H9 (cell line): ENCODE results near the gene ADAMTS3. TPM values are rescaled to one million over a fixed set of nuclear protein-coding genes. Genes with fewer than 3 reads are reported as not detected.

Experiments
- DNase-seq: peaks from one replicate; pipeline ENCODE4 v3.0.0-alpha.2; 2017
- H2AFZ ChIP-seq: one replicate; pipeline ENCODE4 v1.6.1; 2013; ENCODE audit warnings: mild to moderate bottlenecking, low read length, control low read depth, moderate library complexity
- H2AK5ac ChIP-seq: 2 replicates; pipeline ENCODE4 v1.6.1; 2013; ENCODE audit warnings: low read length, control low read depth, mixed read lengths; ENCODE audit not compliant: insufficient read length
- H2BK120ac ChIP-seq: one replicate; pipeline ENCODE4 v1.6.1; 2013; ENCODE audit warnings: low read depth, mild to moderate bottlenecking, low read length, control low read depth, inconsistent platforms; ENCODE audit not compliant: poor library complexity, severe bottlenecking
- H2BK12ac ChIP-seq: 2 replicates; pipeline ENCODE4 v1.6.1; 2013; ENCODE audit warnings: low read length, control low read depth, mixed read lengths, low read depth; ENCODE audit not compliant: insufficient read length
- H2BK15ac ChIP-seq: 2 replicates; pipeline ENCODE4 v1.6.1; 2013; ENCODE audit warnings: low read depth, low read length, control low read depth
- H2BK20ac ChIP-seq: one replicate; pipeline ENCODE4 v1.6.1; 2013; ENCODE audit warnings: low read depth, mild to moderate bottlenecking, low read length, control low read depth, inconsistent platforms; ENCODE audit not compliant: poor library complexity, severe bottlenecking
- H2BK5ac ChIP-seq: 2 replicates; pipeline ENCODE4 v1.6.1; 2013; ENCODE audit warnings: low read length, control low read depth, mixed read lengths; ENCODE audit not compliant: insufficient read length
- H3K14ac ChIP-seq: 2 replicates; pipeline ENCODE4 v1.6.1; 2013; ENCODE audit warnings: low read length, control low read depth; ENCODE audit not compliant: insufficient read depth
- H3K18ac ChIP-seq: 2 replicates; pipeline ENCODE4 v1.6.1; 2013; ENCODE audit warnings: low read depth, mild to moderate bottlenecking, mixed read lengths, low read length, control low read depth; ENCODE audit not compliant: insufficient read length
- H3K23ac ChIP-seq: 2 replicates; pipeline ENCODE4 v1.6.1; 2013; ENCODE audit warnings: low read length, control low read depth, mixed read lengths, low read depth; ENCODE audit not compliant: insufficient read length
- H3K23me2 ChIP-seq: 2 replicates; pipeline ENCODE4 v1.6.1; 2013; ENCODE audit warnings: low read depth, mild to moderate bottlenecking, mixed read lengths, low read length, control low read depth; ENCODE audit not compliant: insufficient read length, poor library complexity, severe bottlenecking
- H3K27ac ChIP-seq: 2 replicates; pipeline ENCODE4 v1.5.1; 2013; ENCODE audit warnings: low read length, control low read depth, mixed read lengths, low read depth; ENCODE audit not compliant: insufficient read length
- H3K27me3 ChIP-seq: 2 replicates; pipeline ENCODE4 v1.6.1; 2013; ENCODE audit warnings: low read length, control low read depth, inconsistent platforms; ENCODE audit not compliant: insufficient read depth
- H3K4ac ChIP-seq: 2 replicates; pipeline ENCODE4 v1.6.1; 2013; ENCODE audit warnings: low read depth, mild to moderate bottlenecking, control low read depth, inconsistent platforms, low read length, moderate library complexity
- H3K4me1 ChIP-seq: 2 replicates; pipeline ENCODE4 v1.6.1; 2013; ENCODE audit warnings: low read length, control low read depth, inconsistent platforms; ENCODE audit not compliant: insufficient read depth
- H3K4me2 ChIP-seq: 2 replicates; pipeline ENCODE4 v1.6.1; 2013; ENCODE audit warnings: low read length, control low read depth, mixed read lengths; ENCODE audit not compliant: insufficient read length, insufficient read depth
- H3K56ac ChIP-seq: 2 replicates; pipeline ENCODE4 v1.6.1; 2013; ENCODE audit warnings: low read depth, mild to moderate bottlenecking, mixed read lengths, low read length, control low read depth; ENCODE audit not compliant: insufficient read length
- H3K79me1 ChIP-seq: 2 replicates; pipeline ENCODE4 v1.6.1; 2013; ENCODE audit warnings: low read depth, mild to moderate bottlenecking, moderate library complexity, low read length, control low read depth, inconsistent platforms; ENCODE audit not compliant: insufficient read depth, poor library complexity, severe bottlenecking
- H3K79me2 ChIP-seq: 2 replicates; pipeline ENCODE4 v1.6.1; 2013; ENCODE audit warnings: low read length, control low read depth, inconsistent platforms; ENCODE audit not compliant: insufficient read depth
- H3K9ac ChIP-seq: 2 replicates; pipeline ENCODE4 v1.6.1; 2013; ENCODE audit warnings: low read length, control low read depth, mixed read lengths; ENCODE audit not compliant: insufficient read length; ENCODE audit errors: extremely low read depth
- H3K9me3 ChIP-seq: one replicate; pipeline ENCODE4 v1.6.1; 2013; ENCODE audit warnings: low read depth, low read length, inconsistent platforms; ENCODE audit not compliant: control insufficient read depth
- H3T11ph ChIP-seq: one replicate; pipeline ENCODE4 v1.6.1; 2013; ENCODE audit warnings: mild to moderate bottlenecking, low read length, control low read depth, inconsistent platforms
- H4K20me1 ChIP-seq: one replicate; pipeline ENCODE4 v1.6.1; 2013; ENCODE audit not compliant: control insufficient read depth, insufficient read length, insufficient read depth
- H4K5ac ChIP-seq: 2 replicates; pipeline ENCODE4 v1.6.1; 2013; ENCODE audit warnings: low read depth, mild to moderate bottlenecking, mixed read lengths, low read length, control low read depth; ENCODE audit not compliant: insufficient read length
- H4K8ac ChIP-seq: replicated peaks from 2 replicates; pipeline ENCODE4 v1.6.1; 2013; ENCODE audit warnings: low read length, control low read depth, mixed read lengths, low read depth; ENCODE audit not compliant: insufficient read length
- H4K91ac ChIP-seq: 2 replicates; pipeline ENCODE4 v1.6.1; 2013; ENCODE audit warnings: low read depth, mild to moderate bottlenecking, moderate library complexity, mixed read lengths, low read length, control low read depth; ENCODE audit not compliant: insufficient read length
- H3K27ac Mint-ChIP-seq, 3 experiments: 2 replicates in 2 of 3; 3 replicates in 1 of 3; pipeline ENCODE4 v1.8.0; 2020 to 2021; ENCODE audit warnings: mixed read lengths in 3 of 3, mild to moderate bottlenecking in 1 of 3, moderate library complexity in 1 of 3
- H3K27me3 Mint-ChIP-seq: 2 replicates; pipeline ENCODE4 v1.8.0; 2021; ENCODE audit warnings: low read depth, mild to moderate bottlenecking, moderate library complexity, mixed read lengths
- H3K36me3 Mint-ChIP-seq, 3 experiments: 2 replicates in 2 of 3; 3 replicates in 1 of 3; pipeline ENCODE4 v1.8.0; 2020 to 2021; ENCODE audit warnings: low read depth in 3 of 3, mixed read lengths in 3 of 3; ENCODE audit not compliant: insufficient read depth in 1 of 3
- H3K4me1 Mint-ChIP-seq, 2 experiments: 2 replicates each; pipeline ENCODE4 v1.8.0; 2020; ENCODE audit warnings: mixed read lengths in 2 of 2
- H3K4me3 Mint-ChIP-seq, 2 experiments: 2 replicates in 1 of 2; 3 replicates in 1 of 2; pipeline ENCODE4 v1.8.0; 2020 to 2021; ENCODE audit warnings: mild to moderate bottlenecking in 2 of 2, mixed read lengths in 2 of 2, moderate library complexity in 1 of 2
- H3K9me3 Mint-ChIP-seq, 2 experiments: 2 replicates in 1 of 2; 3 replicates in 1 of 2; pipeline ENCODE4 v1.8.0; 2020; ENCODE audit warnings: mild to moderate bottlenecking in 2 of 2, mixed read lengths in 2 of 2, moderate library complexity in 1 of 2
- WGBS: extraction: QIAGEN DNeasy Blood & Tissue Kit; methylation state at CpG from one replicate; pipeline ENCODE4 v1.1.7; 2013; ENCODE audit warnings: missing lambda C conversion rate, low lambda C conversion rate, mixed read lengths; ENCODE audit not compliant: insufficient read length; ENCODE audit errors: extremely low coverage; 5-methylcytosine and 5-hydroxymethylcytosine counted together
- total RNA-seq: library from RNA; stranded (reverse); gene quantifications from 2 replicates; pipeline ENCODE4 v1.2.1, GENCODE V29; 2021
- TF ChIP-seq, protein P1 (sequence below): fragments of 200-600 bp; sonication (generic); conservative IDR thresholded peaks from 3 replicates; pipeline ENCODE4 v1.8.0; 2021; ENCODE audit warnings: antibody characterized with exemption, mild to moderate bottlenecking

ADAMTS3 gene
- total RNA-seq, 1 experiment from 2014 or later: 1.1 TPM

DNA sequence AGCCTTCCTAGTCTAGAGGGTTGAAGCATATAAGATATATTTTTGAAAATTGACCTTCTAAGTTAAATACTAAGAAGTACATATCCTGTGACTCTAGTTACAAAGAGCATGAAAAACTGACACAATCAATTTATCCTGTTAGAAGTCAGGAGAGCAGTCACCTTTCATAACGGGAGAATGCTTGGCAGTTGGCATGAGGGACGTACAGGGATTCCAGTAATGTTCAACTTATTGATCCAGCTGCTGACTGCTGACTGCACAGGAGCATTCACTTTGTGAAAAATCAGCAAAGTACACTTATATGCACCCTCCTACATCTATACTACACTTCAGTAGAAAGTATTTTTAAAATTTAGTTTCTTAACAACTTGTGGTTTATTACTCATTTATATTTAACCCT is 4.2 kb downstream of the ADAMTS3 start:
- peaks cover 10% of the 10 kb centered on the region for H3K27me3 Mint-ChIP-seq
- Histone ChIP-seq H4K8ac (no peak overlapping the region), H3K14ac (no peak overlapping the region), H4K20me1 (no peaks in the 10 kb centered on the region), H4K5ac (no peak overlapping the region), H2BK15ac (no peak overlapping the region), H2AFZ (no peak overlapping the region), H2BK120ac (no peak overlapping the region), H3K4ac (no peak overlapping the region), H2BK5ac (no peak overlapping the region), H3K27me3 (0 out of 2 replicates have a peak, but pooled peaks cover 2% of the 10 kb centered on the region), H3K9ac (no peak overlapping the region), H2BK20ac (no peak overlapping the region), H2BK12ac (no peak overlapping the region), H4K91ac (no peak overlapping the region), H3K9me3 (no peaks in the 10 kb centered on the region), H3K79me2 (no peaks in the 10 kb centered on the region), H2AK5ac (no peak overlapping the region), H3K56ac (no peak overlapping the region), H3K79me1 (no peaks in the 10 kb centered on the region), H3K27ac (no peak overlapping the region), H3K4me1 (peaks cover 1% of the 10 kb centered on the region; the same call in 1 of the 2 replicates), H3K23me2 (peaks cover 16% of the 10 kb centered on the region), H3T11ph (no peak overlapping the region), H3K4me2 (no peak overlapping the region), H3K18ac (no peak overlapping the region), H3K23ac (no peak overlapping the region)
- H3K9me3 Mint-ChIP-seq: no peaks in the 10 kb centered on the region; a peak in 1 of 5 replicates
- H3K36me3 Mint-ChIP-seq: peaks cover 0 to 1% (median 0%) of the 10 kb centered on the region in 3 experiments; a peak in 1 of 7 replicates
- TF ChIP-seq, protein P1, sequence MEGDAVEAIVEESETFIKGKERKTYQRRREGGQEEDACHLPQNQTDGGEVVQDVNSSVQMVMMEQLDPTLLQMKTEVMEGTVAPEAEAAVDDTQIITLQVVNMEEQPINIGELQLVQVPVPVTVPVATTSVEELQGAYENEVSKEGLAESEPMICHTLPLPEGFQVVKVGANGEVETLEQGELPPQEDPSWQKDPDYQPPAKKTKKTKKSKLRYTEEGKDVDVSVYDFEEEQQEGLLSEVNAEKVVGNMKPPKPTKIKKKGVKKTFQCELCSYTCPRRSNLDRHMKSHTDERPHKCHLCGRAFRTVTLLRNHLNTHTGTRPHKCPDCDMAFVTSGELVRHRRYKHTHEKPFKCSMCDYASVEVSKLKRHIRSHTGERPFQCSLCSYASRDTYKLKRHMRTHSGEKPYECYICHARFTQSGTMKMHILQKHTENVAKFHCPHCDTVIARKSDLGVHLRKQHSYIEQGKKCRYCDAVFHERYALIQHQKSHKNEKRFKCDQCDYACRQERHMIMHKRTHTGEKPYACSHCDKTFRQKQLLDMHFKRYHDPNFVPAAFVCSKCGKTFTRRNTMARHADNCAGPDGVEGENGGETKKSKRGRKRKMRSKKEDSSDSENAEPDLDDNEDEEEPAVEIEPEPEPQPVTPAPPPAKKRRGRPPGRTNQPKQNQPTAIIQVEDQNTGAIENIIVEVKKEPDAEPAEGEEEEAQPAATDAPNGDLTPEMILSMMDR: no peak
- DNase-seq: no peak
- no peak overlapping the region for H3K27ac Mint-ChIP-seq
- no peak overlapping the region for H3K4me3 Mint-ChIP-seq
- WGBS: no CpG with 5 or more reads among the region's 2 CpGs
- H3K4me1 Mint-ChIP-seq: peaks cover 14 to 17% of the 10 kb centered on the region in 2 experiments
